HG02588 (cell line): ENCODE data around the gene FAM193A.

Experiments
- ATAC-seq: cut with Tn5 transposase; IDR thresholded peaks from one replicate; pipeline ENCODE4 v1.9.1; 2021; ENCODE audit warnings: mild to moderate bottlenecking, moderate library complexity; ENCODE audit not compliant: unreplicated experiment

Gene FAM193A, protein sequence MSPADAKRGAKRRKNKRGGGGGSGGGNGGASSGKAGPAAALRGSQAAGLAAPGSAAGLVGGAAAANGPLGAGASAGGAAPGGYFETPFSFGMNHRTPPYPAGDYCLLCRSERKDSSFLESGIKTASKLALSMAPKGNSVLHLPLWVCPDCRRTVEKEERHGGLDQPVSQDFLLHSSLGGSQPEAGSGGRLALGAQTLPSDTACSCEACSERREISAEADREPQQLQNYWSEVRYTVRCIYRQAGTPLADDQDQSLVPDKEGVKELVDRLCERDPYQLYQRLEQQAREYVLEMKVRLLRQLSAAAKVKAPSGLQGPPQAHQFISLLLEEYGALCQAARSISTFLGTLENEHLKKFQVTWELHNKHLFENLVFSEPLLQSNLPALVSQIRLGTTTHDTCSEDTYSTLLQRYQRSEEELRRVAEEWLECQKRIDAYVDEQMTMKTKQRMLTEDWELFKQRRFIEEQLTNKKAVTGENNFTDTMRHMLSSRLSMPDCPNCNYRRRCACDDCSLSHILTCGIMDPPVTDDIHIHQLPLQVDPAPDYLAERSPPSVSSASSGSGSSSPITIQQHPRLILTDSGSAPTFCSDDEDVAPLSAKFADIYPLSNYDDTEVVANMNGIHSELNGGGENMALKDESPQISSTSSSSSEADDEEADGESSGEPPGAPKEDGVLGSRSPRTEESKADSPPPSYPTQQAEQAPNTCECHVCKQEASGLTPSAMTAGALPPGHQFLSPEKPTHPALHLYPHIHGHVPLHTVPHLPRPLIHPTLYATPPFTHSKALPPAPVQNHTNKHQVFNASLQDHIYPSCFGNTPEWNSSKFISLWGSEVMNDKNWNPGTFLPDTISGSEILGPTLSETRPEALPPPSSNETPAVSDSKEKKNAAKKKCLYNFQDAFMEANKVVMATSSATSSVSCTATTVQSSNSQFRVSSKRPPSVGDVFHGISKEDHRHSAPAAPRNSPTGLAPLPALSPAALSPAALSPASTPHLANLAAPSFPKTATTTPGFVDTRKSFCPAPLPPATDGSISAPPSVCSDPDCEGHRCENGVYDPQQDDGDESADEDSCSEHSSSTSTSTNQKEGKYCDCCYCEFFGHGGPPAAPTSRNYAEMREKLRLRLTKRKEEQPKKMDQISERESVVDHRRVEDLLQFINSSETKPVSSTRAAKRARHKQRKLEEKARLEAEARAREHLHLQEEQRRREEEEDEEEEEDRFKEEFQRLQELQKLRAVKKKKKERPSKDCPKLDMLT (N-terminal part only)

DNA sequence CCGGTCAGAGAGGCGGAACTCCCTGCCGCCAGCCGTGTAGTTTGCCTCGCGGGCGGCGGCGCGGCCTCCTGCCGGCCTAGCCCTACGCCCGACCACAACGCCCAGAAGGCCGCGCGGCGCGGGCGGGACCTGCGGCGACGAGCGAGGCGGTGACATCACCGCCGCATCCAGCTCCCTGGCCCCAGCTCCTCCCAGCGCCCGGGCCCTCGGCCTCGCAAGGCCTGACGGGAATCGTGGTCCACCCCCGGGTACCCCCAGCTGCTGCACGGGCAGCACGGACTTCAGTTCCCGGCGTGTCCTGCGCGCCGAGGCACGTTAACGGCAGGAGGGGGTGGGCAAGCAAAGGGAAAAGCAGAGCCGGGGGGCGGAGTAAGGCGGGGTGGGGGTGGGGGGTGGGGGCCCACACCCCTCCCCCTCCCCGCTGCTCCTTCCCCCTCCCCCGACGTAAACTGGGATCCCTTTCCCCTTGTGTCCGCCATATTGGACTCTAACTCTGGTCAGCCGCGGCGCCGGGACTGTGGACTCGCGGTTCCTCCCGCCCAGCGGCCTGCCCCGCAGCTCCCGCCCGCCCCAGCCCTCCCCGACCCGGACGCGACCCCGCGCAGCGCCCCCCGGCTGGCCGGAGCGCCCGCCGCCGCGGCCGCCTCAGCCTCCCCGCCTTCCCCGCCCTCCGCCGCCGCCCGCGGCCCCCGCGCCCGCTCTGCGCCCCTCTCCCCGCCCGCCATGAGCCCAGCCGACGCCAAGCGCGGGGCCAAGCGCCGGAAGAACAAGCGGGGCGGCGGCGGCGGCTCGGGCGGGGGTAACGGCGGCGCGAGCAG lies at the start of gene FAM193A:
FAM193A (plus strand) TSS at position 455 of the 818 bp plus-strand sequence; CDS start at position 724, 269 bp downstream.
- peak; percentile 84 for ATAC-seq

DNA sequence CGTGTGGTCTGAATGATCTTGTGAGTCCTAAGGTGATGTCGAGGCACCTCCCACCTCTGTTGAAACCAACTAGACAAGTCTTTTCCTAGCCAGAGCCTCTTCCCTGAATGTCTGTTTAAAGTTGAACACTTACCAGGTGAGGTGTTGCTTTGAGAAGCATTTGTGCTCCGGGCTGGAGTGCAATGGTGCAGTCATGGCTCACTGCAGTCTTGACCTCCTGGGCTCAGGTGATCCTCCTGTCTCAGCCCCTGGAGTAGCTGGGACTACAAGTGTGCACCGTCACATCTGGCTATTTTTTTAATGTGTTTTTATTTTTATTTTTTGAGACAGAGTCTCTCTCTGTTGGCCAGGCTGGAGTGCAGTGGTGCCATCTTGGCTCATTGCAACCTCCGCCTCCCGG lies 49.5 kb upstream of the FAM193A start:
- no peak for ATAC-seq

DNA sequence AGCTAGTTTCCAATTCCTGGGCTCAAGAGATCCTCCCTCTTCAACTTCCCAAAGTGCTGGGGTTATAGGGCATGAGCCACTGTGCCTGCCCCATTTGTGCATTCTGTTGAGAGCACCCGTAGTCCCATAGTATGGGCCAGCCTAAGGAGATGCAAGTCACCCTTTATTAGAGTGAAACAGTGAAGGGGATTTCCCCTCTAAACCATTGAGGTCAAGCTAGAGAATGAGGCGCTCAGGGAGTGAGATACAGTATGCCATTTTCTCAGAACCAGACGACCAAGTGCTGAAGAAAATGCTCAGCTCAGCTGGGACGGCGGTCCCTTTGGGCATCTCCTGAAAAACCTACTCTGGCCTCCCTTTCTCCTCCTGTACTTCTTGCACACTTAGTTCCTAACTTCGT lies 48.8 kb upstream of the FAM193A start:
- no peak for ATAC-seq

DNA sequence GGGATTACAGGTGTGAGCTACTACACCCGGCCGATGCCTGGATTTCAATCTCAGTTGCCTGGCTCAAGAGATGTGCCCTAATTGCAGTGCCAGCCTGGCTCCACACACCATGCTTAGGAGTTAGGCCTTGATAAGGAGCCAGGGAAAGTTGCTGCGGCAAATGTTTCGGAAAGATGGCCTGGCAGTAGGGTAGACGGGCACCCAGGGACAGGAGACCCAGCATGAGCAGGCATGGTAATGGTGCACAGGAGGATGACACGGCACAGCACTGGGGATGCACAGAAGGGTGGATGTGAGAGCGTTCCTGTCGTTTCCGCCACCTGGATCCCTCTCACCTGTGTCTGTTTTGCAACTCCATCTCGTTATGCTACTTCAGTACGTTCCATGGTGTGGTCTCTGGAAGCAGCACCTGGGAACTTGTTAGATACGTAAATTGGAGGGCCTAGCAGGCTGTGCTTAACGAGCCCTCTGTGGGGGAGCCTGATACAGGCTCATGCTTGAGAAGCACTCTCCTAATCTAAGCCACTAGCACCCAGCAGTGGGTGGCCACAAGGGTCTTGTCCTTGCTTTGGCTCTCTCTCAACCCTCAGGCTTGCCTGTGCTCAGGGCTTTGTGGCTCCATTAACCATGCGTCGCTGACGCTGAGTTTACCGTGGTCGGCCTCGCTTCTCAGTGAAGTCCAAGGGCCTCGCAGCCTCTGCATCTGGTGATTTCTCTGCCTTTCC lies 47.2 kb upstream of the FAM193A start:
- ATAC-seq, result no peak

DNA sequence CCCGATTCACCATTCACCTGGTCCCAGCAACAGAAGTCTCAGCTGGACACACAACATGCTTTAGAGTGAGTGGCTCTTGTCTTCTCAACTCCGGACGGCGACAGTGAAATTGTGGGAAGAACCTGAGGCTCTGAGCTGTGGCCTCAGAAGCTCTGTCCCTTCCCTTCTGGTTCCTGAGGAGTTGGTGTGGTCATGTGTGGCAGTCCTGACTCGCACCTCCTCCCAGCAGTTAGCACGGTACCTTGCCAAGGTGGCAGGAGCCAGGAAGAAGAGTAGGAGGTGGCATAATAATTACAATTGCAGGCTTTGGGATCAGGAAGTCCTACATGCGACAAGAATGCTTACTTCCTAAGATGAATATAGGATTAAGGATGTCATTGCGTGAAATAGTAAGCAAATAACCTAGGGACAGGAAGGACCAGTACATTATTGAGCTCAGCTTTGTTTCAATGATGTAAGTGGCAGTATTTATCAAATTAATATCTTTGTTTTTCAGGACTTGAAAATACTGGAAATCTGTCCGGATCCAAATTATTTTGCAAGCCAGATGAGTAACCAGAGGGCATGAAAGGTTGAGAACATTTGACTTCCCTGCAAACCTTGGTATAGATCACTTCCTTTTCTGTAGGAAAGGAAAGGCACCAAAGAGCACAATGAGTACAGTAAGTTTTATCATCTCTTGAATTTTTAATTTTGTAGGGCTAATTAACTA lies 46.5 kb upstream of the FAM193A start:
- ATAC-seq, result no peak

DNA sequence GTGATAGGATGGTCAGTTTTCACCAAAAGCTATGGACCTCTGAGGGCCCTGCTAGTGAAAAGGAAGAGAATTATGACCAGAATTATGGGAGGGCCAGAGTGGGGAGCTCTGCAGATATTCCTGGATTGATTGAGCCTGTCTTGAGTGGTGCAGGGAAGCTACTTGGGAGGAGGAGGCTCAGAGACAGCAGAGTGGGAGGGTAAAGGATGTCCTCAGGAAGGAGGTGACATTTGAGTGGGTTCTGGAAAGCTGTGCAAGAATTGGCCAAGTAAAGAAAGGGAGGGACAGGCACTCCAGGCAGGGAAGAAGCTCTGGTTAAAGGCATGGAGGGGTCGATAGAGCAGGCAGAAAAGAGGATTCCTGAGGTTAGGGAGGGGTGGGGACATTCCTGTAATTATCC lies 43.5 kb upstream of the FAM193A start:
- ATAC-seq, result no peak

DNA sequence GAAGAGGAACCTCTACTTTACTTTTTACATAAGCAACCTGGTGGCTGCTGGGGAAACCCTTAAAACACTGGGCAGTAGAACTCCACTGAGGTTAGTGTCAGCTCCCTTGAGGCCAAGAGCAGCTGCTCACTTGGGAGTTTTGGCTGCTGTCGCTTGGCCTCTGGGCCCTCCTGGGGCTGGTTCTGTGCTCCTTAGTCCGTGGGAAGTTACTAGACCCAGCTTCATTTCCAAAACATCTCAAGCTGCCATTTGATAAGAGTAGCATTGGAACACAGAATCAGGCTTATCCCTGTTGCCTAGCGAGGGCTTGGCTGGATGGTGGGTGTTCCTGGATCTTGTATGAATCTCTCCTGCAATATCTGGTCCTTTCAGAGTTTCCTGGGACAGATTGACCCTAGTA lies 41.5 kb upstream of the FAM193A start:
- no peak for ATAC-seq

DNA sequence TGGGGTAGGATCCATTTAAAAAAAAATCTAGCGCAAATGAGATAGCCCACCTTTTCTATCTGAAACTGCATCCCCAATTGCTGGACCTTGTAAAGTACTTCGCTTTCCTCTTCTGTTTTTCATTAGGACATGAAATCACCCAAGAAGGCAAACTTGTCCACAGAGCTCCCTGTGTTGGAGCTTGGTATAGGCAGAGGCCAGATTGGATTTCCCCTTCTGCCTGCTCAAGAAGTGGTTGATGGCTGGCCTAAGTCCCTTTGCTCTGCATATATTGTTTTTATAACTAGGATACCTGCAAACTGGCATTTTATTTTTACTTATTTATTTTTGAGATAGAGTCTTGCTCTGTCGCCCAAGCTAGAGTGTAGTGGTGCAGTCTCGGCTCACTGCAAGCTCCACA lies 39.1 kb upstream of the FAM193A start:
- no peak for ATAC-seq

DNA sequence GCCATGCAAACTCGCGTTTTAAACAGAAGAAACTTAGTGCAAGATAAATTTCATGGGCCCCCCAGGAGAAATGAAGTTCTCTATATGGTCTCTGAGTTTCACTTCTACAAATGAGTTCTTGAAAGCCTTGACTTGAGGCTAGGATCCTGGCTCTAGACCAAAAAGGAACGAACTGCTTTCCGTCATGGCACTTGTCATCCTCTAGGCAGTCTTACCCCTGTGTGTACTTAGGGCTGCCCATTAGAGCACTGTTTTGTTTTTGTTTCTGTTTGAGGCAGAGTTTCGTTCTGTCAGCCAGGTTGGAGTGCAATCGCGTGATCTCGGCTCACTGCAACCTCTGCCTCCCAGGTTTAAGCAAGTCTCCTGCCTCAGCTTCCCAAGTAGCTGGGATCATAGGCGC lies 38.5 kb upstream of the FAM193A start:
- ATAC-seq, result peak; percentile 90

DNA sequence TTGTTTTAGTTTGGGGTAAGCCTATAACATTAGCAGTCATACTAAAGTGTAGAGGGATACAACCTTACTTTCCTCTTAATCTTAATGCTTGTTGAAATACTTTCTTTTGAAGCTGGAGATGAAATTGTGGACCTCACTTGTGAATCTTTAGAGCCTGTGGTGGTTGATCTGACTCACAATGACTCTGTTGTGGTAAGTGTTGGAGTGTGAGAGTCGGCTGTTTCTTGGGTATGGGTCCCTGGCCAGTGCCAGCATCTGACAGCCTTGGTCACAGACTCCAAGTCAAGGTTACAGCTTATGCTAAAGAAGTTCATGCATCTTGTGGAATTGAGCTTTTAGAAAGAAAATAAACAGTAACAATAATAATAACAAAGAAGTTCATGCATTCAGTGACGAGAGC lies 35.9 kb upstream of the FAM193A start:
- no peak for ATAC-seq

DNA sequence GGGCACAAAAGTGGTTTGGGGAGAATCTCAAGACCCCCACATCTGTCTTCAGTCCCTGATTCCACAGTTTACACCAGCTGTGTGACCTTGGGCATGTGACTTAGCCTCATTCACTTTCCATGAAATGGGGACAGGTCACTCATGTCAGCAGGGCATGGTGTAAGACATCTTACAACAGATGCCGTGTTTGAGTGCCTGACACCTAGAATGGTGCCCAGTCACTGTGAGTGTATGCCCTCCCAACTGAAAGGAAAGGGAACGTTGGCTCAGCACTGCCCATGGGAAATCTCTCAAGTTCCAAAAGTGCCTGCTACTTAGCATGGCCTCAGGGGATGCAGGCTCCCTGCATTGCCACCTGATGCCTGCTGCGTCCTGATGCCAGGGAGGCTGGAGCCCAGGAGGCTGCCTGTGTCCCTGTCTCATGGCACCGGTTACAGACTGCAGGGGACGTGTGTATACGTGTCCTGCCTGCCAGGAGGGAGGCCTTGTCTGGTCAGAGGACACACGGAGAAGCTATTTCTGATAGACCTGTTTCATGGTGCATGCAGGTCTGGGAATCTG lies 35.3 kb upstream of the FAM193A start:
- no peak for ATAC-seq

DNA sequence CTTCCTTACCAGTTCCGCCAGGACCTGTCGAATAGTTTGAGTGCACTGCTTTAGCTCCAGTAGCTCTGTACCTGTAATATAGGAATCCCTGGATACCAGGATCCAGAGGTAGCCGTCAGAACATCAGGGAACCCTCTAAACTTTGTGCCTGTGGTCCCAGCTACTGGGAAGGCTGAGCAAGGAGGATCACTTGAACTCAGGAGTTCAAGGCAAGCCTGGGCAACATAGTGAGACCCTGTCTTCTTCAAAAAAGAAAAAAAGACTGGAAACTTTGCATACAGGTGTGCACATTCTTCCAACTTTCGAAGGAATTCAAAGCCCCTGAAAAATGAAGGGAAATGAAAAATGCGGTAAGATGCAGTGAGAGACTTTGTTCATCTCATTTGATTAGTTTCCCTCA lies 32.6 kb upstream of the FAM193A start:
- ATAC-seq, result no peak

DNA sequence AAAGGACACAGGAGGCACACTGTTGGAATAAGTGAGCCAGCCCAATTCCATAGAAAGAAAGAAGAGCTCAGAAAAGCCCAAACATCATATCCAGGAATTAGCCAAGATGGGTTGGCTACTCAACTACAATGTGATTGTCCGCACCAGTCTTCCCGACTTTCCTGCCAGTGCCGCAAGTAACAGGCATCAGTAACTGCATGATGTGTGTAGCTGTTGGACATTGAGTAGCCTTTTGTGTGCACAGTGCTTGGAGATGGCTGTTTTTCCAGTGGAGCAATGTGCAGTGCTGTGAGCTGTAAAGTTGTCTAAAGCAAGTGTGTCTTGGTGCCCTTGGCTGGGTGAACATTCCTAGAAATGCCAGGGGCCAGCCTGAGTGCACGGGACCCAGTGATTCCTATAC lies 29.2 kb upstream of the FAM193A start:
- ATAC-seq, result no peak

DNA sequence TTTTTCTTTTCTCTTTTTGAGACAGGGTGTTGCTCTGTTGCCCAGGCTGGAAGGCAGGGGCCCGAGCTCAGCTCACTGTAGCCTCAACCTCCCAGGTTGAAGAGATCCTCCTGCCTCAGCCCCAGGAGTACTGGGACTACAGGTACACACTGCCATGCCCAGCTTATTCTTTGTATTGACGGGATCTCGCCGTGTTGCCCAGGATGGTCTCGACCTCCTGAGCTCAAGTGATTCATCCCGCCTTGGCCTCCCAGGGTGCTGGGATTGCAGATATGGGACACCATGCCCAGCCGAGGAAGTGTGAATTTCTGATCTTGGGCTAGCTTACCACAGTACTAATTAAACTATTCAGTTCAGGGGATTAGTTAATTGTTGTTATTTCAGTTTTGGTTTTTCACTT lies 28.6 kb upstream of the FAM193A start:
- no peak for ATAC-seq

DNA sequence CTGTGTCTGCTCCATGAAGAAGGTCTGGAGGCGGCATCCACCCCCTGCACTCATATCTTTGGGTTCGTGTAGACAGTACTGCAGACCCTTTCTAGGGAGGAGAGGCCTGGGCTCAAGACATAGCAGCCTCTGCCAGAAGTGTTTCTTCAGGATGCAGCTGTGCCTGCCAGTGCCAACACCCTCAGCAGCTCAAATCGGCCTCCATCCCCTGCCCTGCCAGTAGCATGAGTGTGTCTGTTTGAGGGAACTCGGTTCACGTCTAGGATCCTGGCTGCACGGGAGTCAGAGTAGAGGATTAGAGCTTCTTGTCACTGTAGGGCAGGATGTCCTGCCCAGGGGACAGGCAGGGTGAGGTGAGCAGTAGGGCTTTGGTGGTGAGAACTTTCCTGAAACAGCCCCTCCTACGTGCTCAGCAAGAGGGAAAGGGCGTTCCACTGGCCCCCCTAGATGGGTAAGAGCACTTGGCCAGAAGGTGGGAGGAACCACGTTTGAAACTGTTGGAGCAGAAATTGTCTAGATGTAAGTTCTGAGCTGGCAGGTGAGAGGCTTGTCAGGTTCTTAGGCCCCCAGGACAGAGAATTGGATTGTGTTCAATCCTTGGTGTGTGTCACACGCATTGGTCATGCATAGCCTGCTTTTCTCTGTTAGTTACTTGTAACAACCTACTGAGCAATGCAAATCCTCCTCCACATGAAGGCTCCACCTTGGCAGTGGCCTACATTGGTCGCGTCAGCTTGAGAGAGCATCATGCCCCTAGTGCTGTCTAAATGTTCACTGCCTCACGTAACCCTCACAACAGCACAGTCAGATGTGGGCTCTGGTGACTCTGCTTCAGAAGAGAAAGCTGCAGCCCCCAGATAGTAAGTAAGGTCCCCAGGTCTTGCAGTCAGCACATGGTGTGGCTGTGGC lies 25.8 kb upstream of the FAM193A start:
- ATAC-seq, result no peak

DNA sequence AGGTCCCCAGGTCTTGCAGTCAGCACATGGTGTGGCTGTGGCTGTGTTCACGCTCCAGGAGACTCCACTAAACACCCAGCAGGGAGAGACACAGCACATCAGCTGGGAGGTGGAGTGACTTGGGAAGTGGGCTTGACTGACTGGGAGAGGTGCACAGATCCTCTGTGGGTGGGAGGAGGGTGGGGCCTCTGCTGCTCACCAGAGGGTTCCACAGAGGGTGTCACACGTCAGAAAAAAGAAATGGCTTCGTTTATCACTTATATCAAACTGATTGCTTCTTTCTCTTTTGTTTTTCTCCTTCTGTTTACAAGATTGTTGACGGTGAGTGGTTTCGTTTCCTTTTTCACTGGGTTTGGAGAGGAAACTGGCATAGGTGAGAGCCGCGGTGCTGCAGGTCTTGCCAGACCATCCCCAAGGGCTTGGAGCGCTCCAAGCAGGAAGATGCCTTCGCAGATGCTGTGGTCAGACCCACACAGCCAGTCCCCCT lies 24.8 kb upstream of the FAM193A start:
- ATAC-seq, result no peak

DNA sequence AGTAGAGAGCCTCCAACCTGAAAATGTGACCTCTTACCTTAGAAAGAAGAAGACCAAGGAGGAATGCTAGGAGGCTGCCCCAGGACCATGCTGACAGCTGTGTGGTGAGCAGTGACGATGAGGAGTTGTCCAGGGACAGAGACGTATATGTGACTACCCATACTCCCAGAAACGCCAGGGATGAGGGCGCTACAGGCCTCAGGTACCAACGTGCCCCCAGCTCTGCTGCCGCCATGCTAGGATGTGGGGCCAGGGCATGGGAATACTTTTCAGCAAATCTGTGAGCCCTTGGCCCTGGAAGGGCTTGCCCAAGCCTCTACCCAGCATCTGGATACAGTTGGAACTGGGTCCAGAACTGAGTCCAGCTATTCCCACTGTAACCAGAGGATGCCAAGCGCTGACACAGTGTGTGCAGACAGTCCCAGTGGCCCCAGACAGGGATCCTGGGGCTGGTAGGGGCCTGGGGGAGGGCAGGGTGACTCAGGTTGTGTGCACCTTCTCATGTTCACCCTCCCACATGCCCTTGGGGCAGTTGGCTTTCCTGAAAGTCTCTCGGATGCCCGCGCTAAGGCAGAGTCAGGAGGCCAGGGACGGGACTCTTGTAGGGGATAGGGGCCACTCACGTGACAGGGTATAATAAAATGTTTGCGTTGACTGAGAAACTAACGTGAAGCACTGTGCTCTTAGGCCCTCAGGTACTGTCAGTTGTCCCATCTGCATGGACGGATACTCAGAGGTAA lies 23.9 kb upstream of the FAM193A start:
- no peak for ATAC-seq
